NCI-H128 (cell line): ENCODE results near the gene DOK7.
"Not testable (repeated sequence)": the region's sequence is repeated elsewhere in the genome, so short reads cannot be mapped to it uniquely, and the experiment has no call there.

Experiments used
- DNase-seq: peaks from one replicate; lab custom pipeline; 2025; ENCODE audit not compliant: unreplicated experiment; lab: John Stamatoyannopoulos, UW

Gene DOK7

DNA sequence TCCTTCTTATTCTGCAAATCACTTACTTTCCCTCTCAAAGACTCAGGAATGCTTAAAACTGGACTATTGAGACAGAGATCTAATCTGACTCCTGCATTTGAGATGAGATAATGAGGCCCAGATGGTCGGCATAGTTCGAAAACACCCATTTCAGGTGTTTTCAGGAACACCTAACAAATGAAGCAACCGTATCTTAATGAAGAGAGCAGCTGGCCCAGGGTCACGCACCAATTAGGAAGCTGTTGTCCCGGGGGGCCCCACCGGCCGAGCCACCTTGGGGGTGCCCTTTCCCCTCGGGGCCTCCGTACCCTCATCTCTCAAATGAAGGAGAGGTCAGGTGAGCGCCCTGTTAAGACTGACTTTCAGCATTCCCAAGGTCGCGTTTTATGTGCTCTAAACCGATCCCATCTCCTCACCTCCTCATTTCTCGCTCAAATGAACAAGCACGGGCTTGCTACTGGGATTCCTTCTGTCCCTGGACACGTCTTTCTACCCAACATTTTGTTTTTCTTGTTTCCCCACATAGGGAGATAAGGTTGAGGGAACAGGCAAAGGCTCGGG, 68.3 kb downstream of the DOK7 start:
- DNase-seq: no peak

DNA sequence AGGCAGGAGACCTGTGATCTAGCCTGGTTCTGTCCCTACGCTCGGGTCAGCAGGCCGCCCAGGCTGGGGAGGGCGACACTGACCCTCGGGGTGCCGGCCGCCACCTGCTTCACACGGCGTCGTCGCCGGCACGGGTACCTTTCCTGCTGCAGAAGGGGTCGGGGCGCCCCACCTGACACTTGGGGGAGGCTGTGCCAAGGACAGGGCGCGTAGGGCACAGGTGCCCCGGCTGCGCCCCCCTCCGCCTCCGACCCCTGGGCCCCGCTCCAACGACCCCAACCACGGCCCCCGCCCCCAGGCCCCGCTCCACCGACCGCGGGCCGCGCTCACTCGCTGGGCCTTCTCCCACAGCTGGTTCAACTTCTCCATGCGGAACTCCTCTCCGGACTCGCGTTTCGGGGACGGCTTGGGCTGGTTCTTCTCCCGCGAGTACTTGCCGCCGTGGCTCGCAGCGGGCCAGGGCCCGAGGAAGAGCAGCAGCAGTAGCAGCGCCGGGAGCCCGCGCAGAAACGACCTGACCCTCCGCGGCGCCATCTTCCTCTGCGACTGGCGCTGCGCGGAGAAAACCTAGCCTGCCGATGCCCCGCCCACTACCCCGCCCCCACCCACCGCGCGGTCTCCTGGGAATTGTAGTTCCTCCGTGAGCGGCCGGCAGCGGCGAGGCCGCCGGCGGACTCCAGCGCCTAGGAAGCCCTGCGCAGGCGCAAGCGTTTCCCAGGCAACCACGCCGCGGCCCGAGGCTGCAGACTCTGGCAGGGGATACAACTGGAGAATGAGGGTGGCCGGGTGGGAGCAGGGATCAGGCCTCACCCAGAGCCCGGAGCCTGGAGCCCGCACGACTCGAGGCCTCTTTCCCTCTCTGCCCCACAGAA, 69.0 kb downstream of the DOK7 start, which contains the start of gene LRPAP1:
TSS of gene LRPAP1 (minus strand) at position 544 of the 872 bp plus-strand sequence. CDS start at position 534, 10 bp downstream.
- DNase-seq: peak; percentile 70

- DNase-seq: no peak
These were observed 69.8 kb downstream of the DOK7 start for GRCh38 chr4:3532751-3533422.

- no peak for DNase-seq
These were observed 70.3 kb downstream of the DOK7 start for GRCh38 chr4:3533423-3533820.

DNA sequence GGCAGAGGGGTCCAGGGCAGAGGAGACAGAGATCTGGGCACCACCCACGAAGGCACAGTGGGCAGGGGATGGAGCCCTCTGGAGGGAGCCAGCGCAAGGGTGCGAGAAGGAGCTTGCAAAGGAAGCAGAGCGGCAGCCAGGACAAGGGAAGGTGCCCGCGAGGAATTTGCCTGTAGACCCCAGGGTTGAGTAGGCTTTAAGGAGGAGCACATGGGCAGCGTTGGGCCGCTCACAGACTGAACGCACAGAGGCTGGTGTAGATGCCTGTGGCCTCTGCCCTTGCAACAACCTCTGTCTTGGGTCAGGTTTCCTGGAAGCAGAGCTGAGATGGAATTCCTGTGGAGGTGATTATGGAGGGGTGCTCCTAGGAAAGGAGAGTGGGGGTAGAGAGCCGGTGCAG, 72.7 kb downstream of the DOK7 start:
- DNase-seq: not testable (repeated sequence)

- not testable (repeated sequence) for DNase-seq
These were observed 75.8 kb downstream of the DOK7 start for GRCh38 chr4:3538906-3539305.

DNA sequence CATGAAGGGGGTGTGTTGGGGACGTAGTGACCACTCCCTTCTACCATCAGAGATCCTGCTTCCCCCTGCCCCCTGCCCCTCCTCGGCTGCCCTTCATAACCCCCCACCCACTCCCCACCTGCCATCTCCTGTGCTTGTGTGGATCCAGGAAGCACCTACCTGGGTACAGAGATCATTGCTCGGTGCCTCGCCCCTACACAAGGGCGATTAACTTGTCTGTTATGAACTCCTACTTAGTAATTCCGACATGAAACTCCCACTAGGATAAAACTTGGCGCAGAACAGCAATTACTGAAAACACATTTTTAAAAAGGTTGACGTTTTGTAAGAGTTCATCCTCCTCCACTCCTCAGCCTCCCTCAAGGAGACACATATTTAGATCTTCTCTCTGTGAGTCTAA, 80.3 kb downstream of the DOK7 start:
- not testable (repeated sequence) for DNase-seq
